ENCODE measurements around the gene SPANXA1. TPM values are rescaled to one million over a fixed set of nuclear protein-coding genes. Genes with fewer than 3 reads are reported as not detected.
"Not testable (repeated sequence)": the region's sequence is repeated elsewhere in the genome, so short reads cannot be mapped to it uniquely, and the experiment has no call there.

SPANXA1 gene
- total RNA-seq = not detected in 2 replicates

- H3K36me3 Mint-ChIP-seq (ENCODE audit: low read depth); H3K9me3 Mint-ChIP-seq; H3K27ac Mint-ChIP-seq; DNase-seq (ENCODE audit: low spot score); H3K27me3 Mint-ChIP-seq (ENCODE audit: low read depth); intact Hi-C loops (cut with micrococcal nuclease); H3K4me3 Mint-ChIP-seq (ENCODE audit: low read depth); H3K4me1 Mint-ChIP-seq (ENCODE audit: low read depth): not testable (repeated sequence)
Observed at GRCh38 chrX:141584638-141585037, at the start of gene SPANXA1. SPANXA1 (minus strand) TSS chrX:141584738; CDS start chrX:141584678, 60 bp downstream.

- DNase-seq (ENCODE audit: low spot score) = no peak
- Mint-ChIP-seq H3K27ac (no peak overlapping the region), H3K4me1 (ENCODE audit: low read depth) (no peaks in the 10 kb centered on the region), H3K9me3 (peaks cover 13% of the 10 kb centered on the region), H3K27me3 (ENCODE audit: low read depth) (no peaks in the 10 kb centered on the region), H3K4me3 (ENCODE audit: low read depth) (no peak overlapping the region), H3K36me3 (ENCODE audit: low read depth) (no peaks in the 10 kb centered on the region)
- intact Hi-C loops (cut with micrococcal nuclease) = no loop called here
Observed at GRCh38 chrX:141632124-141632523, 47.6 kb upstream of the SPANXA1 start.

- no peak overlapping the region for H3K4me3 Mint-ChIP-seq (ENCODE audit: low read depth)
- intact Hi-C loops (cut with micrococcal nuclease) = no loop called here
- H3K27me3 Mint-ChIP-seq (ENCODE audit: low read depth) = no peaks in the 10 kb centered on the region
- peaks cover 10% of the 10 kb centered on the region for H3K9me3 Mint-ChIP-seq
- DNase-seq (ENCODE audit: low spot score) = no peak
- no peak overlapping the region for H3K27ac Mint-ChIP-seq
- no peaks in the 10 kb centered on the region for H3K36me3 Mint-ChIP-seq (ENCODE audit: low read depth)
- no peaks in the 10 kb centered on the region for H3K4me1 Mint-ChIP-seq (ENCODE audit: low read depth)
Observed at GRCh38 chrX:141619336-141619735, 34.8 kb upstream of the SPANXA1 start.

- Mint-ChIP-seq H3K27me3 (ENCODE audit: low read depth) (no peaks in the 10 kb centered on the region), H3K9me3 (peaks cover 9% of the 10 kb centered on the region), H3K36me3 (ENCODE audit: low read depth) (no peaks in the 10 kb centered on the region), H3K4me1 (ENCODE audit: low read depth) (no peaks in the 10 kb centered on the region), H3K27ac (no peak overlapping the region), H3K4me3 (ENCODE audit: low read depth) (no peak overlapping the region)
- intact Hi-C loops (cut with micrococcal nuclease) = no loop called here
- no peak for DNase-seq (ENCODE audit: low spot score)
Observed at GRCh38 chrX:141609111-141609510, 24.6 kb upstream of the SPANXA1 start.

- intact Hi-C loops (cut with micrococcal nuclease); H3K4me1 Mint-ChIP-seq (ENCODE audit: low read depth); H3K27me3 Mint-ChIP-seq (ENCODE audit: low read depth); H3K4me3 Mint-ChIP-seq (ENCODE audit: low read depth); H3K9me3 Mint-ChIP-seq; DNase-seq (ENCODE audit: low spot score); H3K36me3 Mint-ChIP-seq (ENCODE audit: low read depth); H3K27ac Mint-ChIP-seq: not testable (repeated sequence)
Observed at GRCh38 chrX:141589408-141589807, 4.9 kb upstream of the SPANXA1 start, which contains the start of gene SPANXA2. SPANXA2 (plus strand) TSS chrX:141589708; CDS start chrX:141589768, 60 bp downstream.

- H3K27me3 Mint-ChIP-seq (ENCODE audit: low read depth); H3K36me3 Mint-ChIP-seq (ENCODE audit: low read depth); intact Hi-C loops (cut with micrococcal nuclease); H3K9me3 Mint-ChIP-seq; H3K27ac Mint-ChIP-seq; DNase-seq (ENCODE audit: low spot score); H3K4me3 Mint-ChIP-seq (ENCODE audit: low read depth); H3K4me1 Mint-ChIP-seq (ENCODE audit: low read depth): not testable (repeated sequence)
Observed at GRCh38 chrX:141542551-141542950, 42.0 kb downstream of the SPANXA1 start.

Other genes with a start within 250 kb of the SPANXA1 start
- gene SPANXA2, start 5.0 kb upstream of the SPANXA1 start, total RNA-seq = not detected in 2 replicates
- not detected in 2 replicates for gene SPANXD, start 114.0 kb upstream of the SPANXA1 start, total RNA-seq